Activated T-helper 2 cell treated with anti-CD3 and anti-CD28 coated beads, Interferon-gamma antibody, Interleukin-2, Interleukin-4, amounts not matched to agents 10 μg/mL and 5 μg/mL and 100 μg/mL, durations not matched to agents 14 hours and 24 hours and 36 hours (primary cell): ENCODE data around the gene SLC9A7. TPM values are rescaled to one million over a fixed set of nuclear protein-coding genes. Genes with fewer than 3 reads are reported as not detected.
A peak's percentile ranks its signal among the peaks of the same experiment; 100 is the strongest.

Source experiments
- DNase-seq: peaks from one replicate; pipeline ENCODE4 v3.0.0; 2021; ENCODE audit warnings: low spot score
- H3K27ac Mint-ChIP-seq: one replicate; pipeline ENCODE4 v1.8.0; 2021; ENCODE audit warnings: mixed read lengths
- H3K27me3 Mint-ChIP-seq: one replicate; pipeline ENCODE4 v1.8.0; 2021; ENCODE audit warnings: low read depth, mixed read lengths
- H3K36me3 Mint-ChIP-seq: one replicate; pipeline ENCODE4 v1.8.0; 2021; ENCODE audit warnings: low read depth, mixed read lengths
- H3K4me1 Mint-ChIP-seq: one replicate; pipeline ENCODE4 v1.8.0; 2021; ENCODE audit warnings: low read depth, mixed read lengths
- H3K4me3 Mint-ChIP-seq: one replicate; pipeline ENCODE4 v1.8.0; 2021; ENCODE audit warnings: low read depth, mild to moderate bottlenecking, moderate library complexity, mixed read lengths
- H3K9me3 Mint-ChIP-seq: one replicate; pipeline ENCODE4 v1.8.0; 2021; ENCODE audit warnings: mixed read lengths
- intact Hi-C: fragments of 100-400 bp; cut with micrococcal nuclease; formaldehyde crosslinking; loops from one replicate; pipeline ENCODE4 v1.15.1; 2023
- total RNA-seq: library from RNA; stranded (reverse); gene quantifications from 2 replicates; pipeline ENCODE4 v1.2.3, GENCODE V29; 2022

SLC9A7 gene
- total RNA-seq, 1 donor from 2014 or later: 42.5 TPM

DNA sequence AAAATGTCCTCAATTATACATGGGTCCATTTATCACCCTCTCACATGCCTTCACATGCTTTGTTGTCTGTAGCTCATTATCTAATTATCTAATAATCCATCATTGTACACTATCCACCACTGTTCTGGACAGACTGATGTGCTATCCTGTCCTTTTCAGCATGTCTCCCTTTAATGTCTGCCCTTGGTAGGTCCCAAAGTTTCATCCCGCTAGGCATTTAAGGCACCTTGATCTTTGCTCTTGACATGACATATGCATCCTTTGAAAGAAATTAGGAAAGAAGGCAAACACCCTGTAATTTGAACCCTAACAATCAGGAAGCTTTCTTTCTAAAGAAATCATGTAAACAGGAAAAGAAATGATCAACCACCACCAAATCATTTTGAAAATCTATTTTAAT, 179.7 kb downstream of the SLC9A7 start:
- no peak for DNase-seq
- Mint-ChIP-seq H3K27ac (no peak overlapping the region), H3K4me1 (peaks cover 23% of the 10 kb centered on the region), H3K27me3 (no peaks in the 10 kb centered on the region), H3K36me3 (peaks cover 22% of the 10 kb centered on the region), H3K4me3 (no peak overlapping the region), H3K9me3 (no peaks in the 10 kb centered on the region)
- intact Hi-C loops: loop anchor here (10.0 kb wide), 1 partner anchor 216 kb away; no protein-coding TSS in a partner anchor

DNA sequence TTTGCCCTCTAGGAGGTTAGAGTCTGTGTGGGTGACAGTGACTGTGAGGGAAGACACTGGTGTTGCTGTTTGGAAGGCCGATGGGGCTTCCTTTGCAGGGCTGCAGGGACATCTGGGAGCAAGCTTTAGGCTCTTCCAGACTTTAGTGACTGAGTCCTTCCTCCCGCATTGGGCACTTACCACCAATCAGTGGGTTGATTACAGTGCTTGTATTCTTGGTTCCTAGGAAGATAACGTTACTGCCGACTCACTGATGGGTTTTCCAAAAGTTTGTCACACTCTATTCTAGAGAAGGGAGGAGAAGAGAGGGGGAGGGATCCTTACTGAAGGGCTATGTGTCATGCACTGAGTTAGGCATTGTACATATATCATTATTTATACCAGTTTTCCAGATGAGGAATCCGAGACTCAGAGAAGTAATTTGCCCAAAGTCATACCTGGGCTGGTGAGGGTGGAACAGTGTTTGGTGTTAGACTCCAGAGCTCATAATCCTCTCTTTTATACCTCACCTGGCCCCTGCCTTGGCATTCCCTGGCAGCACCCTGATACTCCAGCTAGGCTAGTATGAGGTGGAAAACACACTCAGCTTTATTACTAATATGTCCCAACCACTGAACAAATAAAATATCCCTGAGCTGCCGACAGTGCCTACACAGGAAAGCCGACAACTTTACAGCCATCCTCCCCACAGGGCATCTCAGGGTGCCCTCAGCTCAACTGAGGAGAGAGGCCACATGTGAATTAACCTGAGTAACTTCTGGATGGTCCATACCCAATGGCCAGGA, 181.5 kb downstream of the SLC9A7 start:
- H3K27me3 Mint-ChIP-seq: no peaks in the 10 kb centered on the region
- H3K27ac Mint-ChIP-seq: no peak overlapping the region
- peaks cover 29% of the 10 kb centered on the region for H3K4me1 Mint-ChIP-seq
- intact Hi-C loops: loop anchor here (10.0 kb wide), 1 partner anchor 217 kb away; no protein-coding TSS in a partner anchor
- H3K9me3 Mint-ChIP-seq: no peaks in the 10 kb centered on the region
- peaks cover 18% of the 10 kb centered on the region for H3K36me3 Mint-ChIP-seq
- H3K4me3 Mint-ChIP-seq: peak overlapping the region; percentile 62
- no peak for DNase-seq

DNA sequence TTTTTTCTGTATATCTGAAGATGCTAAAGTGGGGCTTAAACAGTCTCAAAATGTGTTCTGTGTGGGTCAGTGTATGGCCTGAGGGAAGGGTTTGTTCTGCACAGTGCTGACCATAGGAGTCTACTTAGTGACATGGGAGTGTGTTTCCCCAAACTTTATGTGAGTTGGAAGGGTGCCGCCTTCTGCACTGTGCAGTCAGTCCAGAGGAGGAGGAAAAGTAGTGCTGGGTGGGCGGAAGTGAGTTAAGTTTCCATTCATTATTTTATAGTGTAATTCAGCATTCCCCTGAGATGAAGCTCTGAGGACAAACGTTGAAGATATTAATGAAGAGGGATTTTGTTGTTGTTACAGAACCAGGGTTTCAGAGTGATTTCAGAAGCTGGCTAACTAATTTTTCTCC, 182.5 kb downstream of the SLC9A7 start:
- Mint-ChIP-seq H3K27me3 (no peaks in the 10 kb centered on the region), H3K27ac (peak overlapping the region; percentile 34), H3K4me1 (peaks cover 37% of the 10 kb centered on the region), H3K9me3 (no peaks in the 10 kb centered on the region), H3K36me3 (peaks cover 18% of the 10 kb centered on the region), H3K4me3 (peak overlapping the region; percentile 66)
- DNase-seq: no peak
- intact Hi-C loops: loop anchor here (10.0 kb wide), 1 partner anchor 218 kb away; no protein-coding TSS in a partner anchor

DNA sequence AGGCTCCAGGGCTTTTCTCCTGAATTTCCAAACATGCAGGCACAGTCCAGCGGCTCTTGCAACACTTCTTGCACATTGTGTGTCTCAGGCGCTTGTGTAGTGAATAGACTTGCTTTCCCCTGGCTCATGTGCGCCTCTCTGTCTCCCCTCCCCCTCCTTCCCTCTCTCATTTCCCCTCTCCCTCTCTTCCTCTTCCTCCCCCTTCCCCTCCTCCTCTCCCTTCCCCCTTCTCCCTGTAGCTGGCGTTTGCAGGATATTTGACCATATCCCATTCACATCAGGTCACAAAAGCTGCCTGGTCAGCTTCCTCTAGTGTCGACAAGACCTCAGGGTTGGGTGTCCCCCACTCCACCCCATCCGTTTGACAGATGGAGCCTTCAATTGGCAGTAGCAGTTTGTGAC, 182.9 kb downstream of the SLC9A7 start:
- Mint-ChIP-seq H3K36me3 (peaks cover 18% of the 10 kb centered on the region), H3K27me3 (no peaks in the 10 kb centered on the region), H3K27ac (no peak overlapping the region), H3K9me3 (no peaks in the 10 kb centered on the region), H3K4me1 (peaks cover 37% of the 10 kb centered on the region), H3K4me3 (peak overlapping the region; percentile 66)
- intact Hi-C loops: loop anchor here (10.0 kb wide), 1 partner anchor 219 kb away; no protein-coding TSS in a partner anchor
- no peak for DNase-seq

DNA sequence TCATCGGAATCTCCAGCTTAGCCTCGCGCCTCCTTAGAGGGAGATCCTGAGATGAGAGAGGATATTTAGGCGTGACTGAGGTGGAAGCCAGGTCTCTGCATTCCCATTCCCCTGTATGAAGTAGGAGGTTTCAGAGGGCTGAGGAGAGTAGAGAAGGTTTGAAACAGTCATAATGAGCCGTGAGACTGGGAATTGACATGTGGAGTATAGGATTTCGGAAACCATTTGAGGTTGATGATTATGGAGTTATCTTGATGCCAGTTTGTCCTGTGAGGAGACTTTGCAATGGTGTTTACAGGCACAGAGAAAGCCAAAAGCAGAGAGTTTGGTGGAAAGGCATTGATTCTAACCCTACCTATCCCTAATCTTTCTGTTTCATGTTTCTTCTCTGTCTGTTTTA, 183.3 kb downstream of the SLC9A7 start:
- H3K4me3 Mint-ChIP-seq: peak overlapping the region; percentile 66
- intact Hi-C loops: loop anchor here (10.0 kb wide), 1 partner anchor 219 kb away; no protein-coding TSS in a partner anchor
- H3K27ac Mint-ChIP-seq: no peak overlapping the region
- H3K9me3 Mint-ChIP-seq: no peaks in the 10 kb centered on the region
- H3K27me3 Mint-ChIP-seq: no peaks in the 10 kb centered on the region
- H3K4me1 Mint-ChIP-seq: peaks cover 37% of the 10 kb centered on the region
- peaks cover 18% of the 10 kb centered on the region for H3K36me3 Mint-ChIP-seq
- no peak for DNase-seq

DNA sequence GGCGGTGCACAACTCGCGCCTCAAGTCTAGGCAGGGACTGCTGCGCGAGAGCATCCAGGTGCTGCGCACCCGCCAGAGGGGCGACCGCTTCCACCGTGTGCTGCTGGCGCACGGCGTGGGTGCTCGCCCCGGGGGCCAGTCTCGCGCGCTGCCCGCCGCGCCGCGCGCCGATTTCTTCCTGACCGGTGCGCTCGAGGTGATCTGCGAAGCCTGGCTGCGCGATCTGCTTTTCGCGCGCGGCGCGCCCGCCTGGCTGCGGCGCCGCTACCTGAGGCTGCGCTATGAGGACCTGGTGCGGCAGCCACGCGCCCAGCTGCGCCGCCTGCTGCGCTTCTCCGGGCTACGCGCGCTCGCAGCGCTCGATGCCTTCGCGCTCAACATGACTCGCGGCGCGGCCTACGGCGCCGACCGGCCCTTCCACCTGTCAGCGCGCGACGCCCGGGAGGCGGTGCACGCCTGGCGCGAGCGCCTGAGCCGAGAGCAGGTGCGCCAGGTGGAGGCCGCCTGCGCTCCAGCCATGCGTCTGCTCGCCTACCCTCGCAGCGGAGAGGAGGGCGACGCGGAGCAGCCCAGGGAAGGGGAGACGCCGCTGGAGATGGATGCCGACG, 184.0 kb downstream of the SLC9A7 start:
- DNase-seq: peak; percentile 33
- H3K9me3 Mint-ChIP-seq: no peaks in the 10 kb centered on the region
- H3K27ac Mint-ChIP-seq: no peak overlapping the region
- H3K4me3 Mint-ChIP-seq: peak overlapping the region; percentile 78
- no peaks in the 10 kb centered on the region for H3K27me3 Mint-ChIP-seq
- intact Hi-C loops: loop anchor here (10.0 kb wide), 1 partner anchor 220 kb away; no protein-coding TSS in a partner anchor
- peaks cover 37% of the 10 kb centered on the region for H3K4me1 Mint-ChIP-seq
- H3K36me3 Mint-ChIP-seq: peaks cover 14% of the 10 kb centered on the region

DNA sequence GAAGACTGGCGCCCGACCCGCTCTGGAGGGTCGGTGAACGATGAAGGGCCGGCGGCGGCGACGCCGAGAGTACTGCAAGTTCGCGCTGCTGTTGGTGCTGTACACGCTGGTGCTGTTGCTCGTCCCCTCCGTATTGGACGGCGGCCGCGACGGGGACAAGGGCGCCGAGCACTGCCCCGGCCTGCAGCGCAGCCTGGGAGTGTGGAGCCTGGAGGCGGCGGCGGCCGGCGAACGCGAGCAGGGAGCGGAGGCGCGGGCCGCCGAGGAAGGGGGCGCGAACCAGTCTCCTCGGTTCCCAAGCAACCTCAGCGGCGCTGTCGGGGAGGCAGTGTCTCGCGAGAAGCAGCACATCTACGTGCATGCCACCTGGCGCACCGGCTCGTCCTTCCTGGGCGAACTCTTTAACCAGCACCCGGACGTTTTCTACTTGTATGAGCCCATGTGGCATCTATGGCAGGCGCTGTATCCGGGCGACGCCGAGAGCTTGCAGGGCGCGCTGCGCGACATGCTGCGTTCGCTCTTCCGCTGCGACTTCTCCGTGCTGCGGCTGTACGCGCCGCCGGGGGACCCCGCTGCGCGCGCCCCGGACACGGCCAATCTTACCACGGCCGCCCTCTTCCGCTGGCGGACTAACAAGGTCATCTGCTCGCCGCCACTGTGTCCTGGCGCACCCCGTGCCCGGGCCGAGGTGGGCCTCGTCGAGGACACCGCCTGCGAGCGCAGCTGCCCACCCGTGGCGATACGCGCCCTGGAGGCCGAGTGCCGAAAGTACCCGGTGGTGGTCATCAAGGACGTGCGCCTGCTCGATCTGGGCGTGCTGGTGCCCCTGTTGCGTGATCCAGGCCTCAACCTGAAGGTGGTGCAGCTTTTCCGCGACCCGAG, 184.8 kb downstream of the SLC9A7 start:
- peaks cover 32% of the 10 kb centered on the region for H3K4me1 Mint-ChIP-seq
- peaks cover 14% of the 10 kb centered on the region for H3K36me3 Mint-ChIP-seq
- DNase-seq: peak; percentile 55
- intact Hi-C loops: loop anchor here (2.0 to 10.0 kb wide), 2 partner anchors 55 to 221 kb away; no protein-coding TSS in a partner anchor
- H3K27ac Mint-ChIP-seq: peak overlapping the region; percentile 42
- peak overlapping the region; percentile 78 for H3K4me3 Mint-ChIP-seq
- no peaks in the 10 kb centered on the region for H3K27me3 Mint-ChIP-seq
- H3K9me3 Mint-ChIP-seq: no peaks in the 10 kb centered on the region

DNA sequence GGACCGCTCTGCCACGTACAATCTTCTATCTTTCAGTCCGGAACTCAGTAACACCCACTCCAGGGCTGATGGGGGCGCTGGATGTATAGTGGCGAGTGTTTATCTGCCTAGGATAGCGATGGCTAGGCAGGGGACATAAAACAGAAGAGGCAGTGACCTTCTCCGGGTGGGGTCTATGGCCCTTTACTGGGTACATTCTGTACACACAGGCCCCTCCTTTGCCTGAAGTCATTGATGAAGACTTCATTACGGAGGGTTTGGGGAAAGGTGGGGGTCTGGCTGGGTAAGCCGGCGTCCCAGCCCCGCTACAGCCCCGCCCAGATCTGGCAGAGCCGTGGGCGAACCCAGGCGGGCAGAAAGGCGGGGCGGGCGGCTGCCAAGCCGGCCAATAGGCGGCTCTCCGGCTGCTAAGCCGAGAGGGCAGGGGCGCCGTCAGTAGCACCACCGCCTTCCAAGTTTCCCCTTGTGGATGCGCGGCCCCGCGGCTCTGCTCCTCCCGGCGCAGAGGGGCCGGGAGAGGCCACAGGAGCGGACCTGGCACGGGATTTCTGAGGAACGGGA, 185.5 kb downstream of the SLC9A7 start, which contains the start of gene CHST7:
CHST7 (plus strand) TSS at position 435 of the 561 bp plus-strand sequence. CDS start 167 bp downstream, outside the sequence.
- DNase-seq: peak; percentile 38
- intact Hi-C loops: loop anchor here (2.0 to 10.0 kb wide), 2 partner anchors 55 to 221 kb away; no protein-coding TSS in a partner anchor
- peak within 1 kb of the TSS; percentile 78 for H3K4me3 Mint-ChIP-seq
- H3K27me3 Mint-ChIP-seq: no peaks in the 10 kb centered on the region
- peaks cover 32% of the 10 kb centered on the region for H3K4me1 Mint-ChIP-seq
- peaks cover 14% of the 10 kb centered on the region for H3K36me3 Mint-ChIP-seq
- H3K9me3 Mint-ChIP-seq: no peaks in the 10 kb centered on the region
- peak within 1 kb of the TSS; percentile 42 for H3K27ac Mint-ChIP-seq

DNA sequence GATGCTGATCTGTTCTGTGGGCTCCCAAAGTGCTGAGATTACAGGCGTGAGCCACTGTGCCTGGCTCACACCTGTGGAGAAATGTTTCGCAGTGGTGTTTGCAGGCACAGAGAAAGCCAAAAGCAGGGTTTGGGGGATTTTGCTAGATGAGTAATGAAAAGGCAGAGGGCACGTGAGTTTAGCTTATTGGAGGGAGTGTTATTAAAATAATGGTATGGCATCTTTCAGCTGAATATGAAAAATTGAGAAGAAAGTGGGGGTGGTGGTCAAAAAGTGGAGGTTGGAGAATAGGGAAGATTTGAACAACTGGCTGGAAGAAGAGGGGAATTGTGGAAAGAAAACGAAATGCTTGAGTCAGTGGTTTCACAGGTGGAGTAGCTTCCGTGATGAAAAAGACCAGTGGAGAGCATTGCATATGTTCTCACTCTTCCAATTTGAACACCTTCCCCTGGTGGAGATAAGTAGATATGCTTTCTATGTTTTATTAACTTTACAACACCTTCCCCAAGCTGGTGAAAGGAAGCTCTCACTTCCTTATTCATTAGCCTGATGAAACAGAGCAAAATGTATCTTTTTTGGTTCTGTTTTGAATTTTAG, 186.5 kb downstream of the SLC9A7 start:
- no peak for DNase-seq
- Mint-ChIP-seq H3K4me3 (peak overlapping the region; percentile 78), H3K36me3 (peaks cover 6% of the 10 kb centered on the region), H3K27ac (peak overlapping the region; percentile 70), H3K27me3 (no peaks in the 10 kb centered on the region), H3K9me3 (no peaks in the 10 kb centered on the region), H3K4me1 (peaks cover 29% of the 10 kb centered on the region)
- intact Hi-C loops: loop anchor here (1.0 to 10.0 kb wide), 5 partner anchors 15 to 222 kb away; partner anchors contain the start of gene ZNF674

DNA sequence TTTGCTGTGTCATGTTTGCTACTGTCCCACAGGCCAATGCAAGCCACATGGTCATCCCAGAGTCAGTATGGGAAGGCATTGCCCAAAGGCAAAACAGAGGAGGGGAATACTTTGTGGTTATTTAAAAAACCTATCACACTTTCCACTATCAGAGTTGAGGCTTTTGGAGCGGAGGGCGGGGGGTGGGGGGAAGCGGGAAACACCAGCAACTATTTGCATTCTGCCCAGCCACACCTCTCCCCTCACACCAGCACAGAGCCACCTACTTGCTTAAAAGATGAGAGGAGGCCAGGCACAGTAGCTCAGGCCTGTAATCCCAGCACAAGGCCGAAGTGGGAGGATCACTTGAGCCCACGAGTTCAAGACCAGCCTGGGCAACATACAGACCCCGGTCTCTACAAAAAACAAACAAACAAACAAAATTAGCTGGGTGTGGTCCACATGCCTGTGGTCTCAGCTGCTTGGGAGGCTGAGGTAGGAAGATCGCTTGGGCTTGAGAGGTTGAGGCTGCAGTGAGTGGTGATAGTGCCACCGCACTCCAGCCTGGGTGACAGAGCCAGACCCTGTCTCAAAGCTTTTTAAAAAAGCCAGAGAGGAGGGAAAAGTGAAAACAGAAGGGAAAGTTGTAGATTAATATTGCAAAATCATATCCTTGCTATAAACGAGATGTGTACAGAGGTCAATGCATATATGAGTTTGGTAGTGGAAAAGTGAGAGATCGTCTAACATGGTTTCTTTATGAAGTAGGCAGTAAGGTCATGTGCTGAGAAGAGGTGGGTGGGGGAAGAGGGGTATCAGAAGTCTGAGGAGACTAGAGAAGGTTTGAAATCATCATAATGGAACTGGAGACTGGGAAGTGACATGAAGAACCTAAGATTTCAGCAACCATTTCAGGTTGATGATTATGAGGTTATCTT, 187.2 kb downstream of the SLC9A7 start:
- Mint-ChIP-seq H3K27me3 (no peaks in the 10 kb centered on the region), H3K27ac (peak overlapping the region; percentile 70), H3K4me3 (peak overlapping the region; percentile 40), H3K36me3 (peaks cover 2% of the 10 kb centered on the region), H3K4me1 (peaks cover 23% of the 10 kb centered on the region), H3K9me3 (no peaks in the 10 kb centered on the region)
- intact Hi-C loops: loop anchor here (1.0 to 10.0 kb wide), 5 partner anchors 16 to 223 kb away; partner anchors contain the start of gene ZNF674
- DNase-seq: no peak

DNA sequence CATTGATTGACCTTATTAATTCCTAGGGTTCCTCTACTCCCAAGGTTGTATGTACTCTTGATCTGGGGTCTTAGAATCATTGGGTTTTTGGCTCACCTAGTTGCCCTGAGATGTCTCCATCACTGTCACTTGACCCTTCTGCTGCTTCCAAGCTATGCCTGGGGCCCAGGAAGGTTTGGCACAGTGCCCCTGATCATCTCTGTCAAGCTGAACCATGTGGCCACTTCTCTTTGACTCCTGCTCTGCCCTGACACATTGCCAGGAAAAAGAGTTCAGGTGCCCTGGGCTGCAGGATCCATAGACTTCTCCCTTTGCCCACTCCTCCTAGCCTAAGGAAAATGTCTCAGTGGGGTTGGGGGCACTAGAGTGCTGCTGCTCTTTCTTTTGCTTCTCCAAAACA, 189.3 kb downstream of the SLC9A7 start:
- intact Hi-C loops: loop anchor here (10.0 kb wide), 1 partner anchor 225 kb away; no protein-coding TSS in a partner anchor
- peaks cover 17% of the 10 kb centered on the region for H3K4me1 Mint-ChIP-seq
- no peaks in the 10 kb centered on the region for H3K27me3 Mint-ChIP-seq
- H3K4me3 Mint-ChIP-seq: no peak overlapping the region
- H3K9me3 Mint-ChIP-seq: no peaks in the 10 kb centered on the region
- no peak overlapping the region for H3K27ac Mint-ChIP-seq
- DNase-seq: no peak
- no peaks in the 10 kb centered on the region for H3K36me3 Mint-ChIP-seq
